Measurements from ENCODE around the gene C5.

Gene C5

GRCh38 chr9:120937596-120937995 is 112.5 kb downstream of the C5 start:
- Histone ChIP-seq H3K4me2 (ENCODE audit: low read depth, low read length, poor library complexity, severe bottlenecking) (no peak overlapping the region), H3K4me3 (ENCODE audit: insufficient read depth, low read length, poor library complexity, severe bottlenecking) (no peak overlapping the region), H3K27ac (ENCODE audit: low read depth, low read length) (no peak overlapping the region), H3K79me2 (ENCODE audit: insufficient read depth, low read length) (no peaks in the 10 kb centered on the region), H3K36me3 (ENCODE audit: low read length) (no peaks in the 10 kb centered on the region), H2AFZ (ENCODE audit: low read depth, low read length, severe bottlenecking) (no peak overlapping the region), H3K9me3 (ENCODE audit: insufficient read depth, low read length) (no peaks in the 10 kb centered on the region), H3K27me3 (ENCODE audit: low read length) (no peaks in the 10 kb centered on the region), H3K9me2 (replicated peaks; ENCODE audit: insufficient read depth, low read length) (no peaks in the 10 kb centered on the region), H3K9ac (ENCODE audit: low read length) (0 out of 2 replicates have a peak overlapping the region, but pooled peaks have one; percentile 48), H3F3A (ENCODE audit: insufficient read depth) (peaks cover 43% of the 10 kb centered on the region), H4K20me1 (ENCODE audit: low read depth, low read length) (no peaks in the 10 kb centered on the region)
- no peak for TF ChIP-seq EZH2phosphoT487 (conservative IDR thresholded peaks at IDR 0.05; ENCODE audit: low read length)

- H3K27ac ChIP-seq (ENCODE audit: low read depth, low read length) = peak overlapping the region; percentile 93
- H4K20me1 ChIP-seq (ENCODE audit: low read depth, low read length) = no peaks in the 10 kb centered on the region
- H3K9me2 ChIP-seq (replicated peaks; ENCODE audit: insufficient read depth, low read length) = no peaks in the 10 kb centered on the region
- peak overlapping the region; percentile 48 for H3K9ac ChIP-seq (ENCODE audit: low read length)
- H3K79me2 ChIP-seq (ENCODE audit: insufficient read depth, low read length) = no peaks in the 10 kb centered on the region
- H2AFZ ChIP-seq (ENCODE audit: low read depth, low read length, severe bottlenecking) = no peak overlapping the region
- TF ChIP-seq CTCF (IDR thresholded peaks at IDR 0.05; ENCODE audit: insufficient read depth, low read length, poor library complexity, severe bottlenecking) = no peak
- TF ChIP-seq EZH2phosphoT487 (conservative IDR thresholded peaks at IDR 0.05; ENCODE audit: low read length) = no peak
- no peak overlapping the region for H3K4me2 ChIP-seq (ENCODE audit: low read depth, low read length, poor library complexity, severe bottlenecking)
- H3K27me3 ChIP-seq (ENCODE audit: low read length) = no peaks in the 10 kb centered on the region
- H3F3A ChIP-seq (ENCODE audit: insufficient read depth) = peaks cover 48% of the 10 kb centered on the region
- no peak overlapping the region for H3K4me3 ChIP-seq (ENCODE audit: insufficient read depth, low read length, poor library complexity, severe bottlenecking)
- no peaks in the 10 kb centered on the region for H3K9me3 ChIP-seq (ENCODE audit: insufficient read depth, low read length)
- H3K36me3 ChIP-seq (ENCODE audit: low read length) = no peaks in the 10 kb centered on the region
Measured at GRCh38 chr9:120937127-120937526, 112.9 kb downstream of the C5 start.

DNA sequence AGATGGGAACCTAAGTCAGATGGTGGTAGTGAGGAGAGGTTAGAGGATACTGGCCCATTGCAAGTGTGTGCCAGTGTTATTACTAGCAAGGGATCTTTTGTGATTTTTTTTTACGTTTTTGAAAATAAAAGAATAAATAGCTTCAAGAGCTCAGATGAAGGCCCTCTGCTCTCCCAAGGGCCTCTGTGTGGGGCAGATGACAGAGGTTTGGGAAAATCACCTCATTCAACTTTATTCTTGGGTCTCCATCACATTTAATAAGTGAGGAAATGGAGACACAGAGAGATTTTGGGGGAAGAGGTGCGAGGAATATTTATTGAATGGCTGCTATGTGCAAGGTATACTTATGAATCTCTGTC is 113.3 kb downstream of the C5 start:
- peak overlapping the region; percentile 56 for H3K4me2 ChIP-seq (ENCODE audit: low read depth, low read length, poor library complexity, severe bottlenecking)
- H3F3A ChIP-seq (ENCODE audit: insufficient read depth) = peaks cover 52% of the 10 kb centered on the region
- no peaks in the 10 kb centered on the region for H4K20me1 ChIP-seq (ENCODE audit: low read depth, low read length)
- H3K27me3 ChIP-seq (ENCODE audit: low read length) = no peaks in the 10 kb centered on the region
- H3K4me3 ChIP-seq (ENCODE audit: insufficient read depth, low read length, poor library complexity, severe bottlenecking) = no peak overlapping the region
- no peaks in the 10 kb centered on the region for H3K79me2 ChIP-seq (ENCODE audit: insufficient read depth, low read length)
- no peak overlapping the region for H2AFZ ChIP-seq (ENCODE audit: low read depth, low read length, severe bottlenecking)
- peak overlapping the region; percentile 93 for H3K27ac ChIP-seq (ENCODE audit: low read depth, low read length)
- H3K9me2 ChIP-seq (replicated peaks; ENCODE audit: insufficient read depth, low read length) = no peaks in the 10 kb centered on the region
- no peaks in the 10 kb centered on the region for H3K36me3 ChIP-seq (ENCODE audit: low read length)
- peak overlapping the region; percentile 48 for H3K9ac ChIP-seq (ENCODE audit: low read length)
- H3K9me3 ChIP-seq (ENCODE audit: insufficient read depth, low read length) = no peaks in the 10 kb centered on the region
- TF ChIP-seq EZH2phosphoT487 (conservative IDR thresholded peaks at IDR 0.05; ENCODE audit: low read length) = no peak

DNA sequence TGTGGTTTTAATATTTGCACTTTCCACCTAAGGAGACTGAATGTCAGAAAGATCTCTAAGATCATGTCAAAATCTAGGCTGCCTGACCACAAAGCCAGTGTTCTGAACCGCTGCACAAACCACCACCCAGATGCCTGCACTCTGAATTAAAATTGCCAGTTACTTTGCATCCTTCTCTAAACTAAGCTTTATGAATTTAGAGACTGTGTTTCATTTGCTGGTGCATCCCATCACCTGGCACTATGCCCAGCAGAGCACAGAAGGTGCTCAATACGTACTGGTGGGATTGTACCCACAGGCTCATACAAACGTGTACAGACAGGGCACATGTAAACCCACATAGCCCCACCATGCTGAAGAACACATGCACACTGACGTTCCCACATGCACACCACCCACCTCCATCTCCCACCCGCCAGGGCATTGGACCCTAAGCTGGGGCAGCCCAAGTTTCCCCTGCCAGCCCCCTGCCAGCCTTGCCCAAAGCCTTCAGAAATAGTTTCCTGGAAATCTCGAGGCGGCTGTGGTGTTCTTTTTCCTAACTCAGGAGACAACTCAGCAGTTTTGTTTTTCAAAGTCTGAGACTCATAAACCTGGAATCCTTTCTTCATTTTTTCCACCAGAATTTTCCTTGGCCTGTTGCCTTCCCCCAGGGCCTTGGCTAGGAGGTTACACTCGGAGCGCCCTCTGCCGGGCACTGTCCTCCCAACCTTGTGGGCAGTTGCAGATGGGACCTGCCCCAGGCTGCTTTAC is 113.9 kb downstream of the C5 start:
- Histone ChIP-seq H3K27ac (ENCODE audit: low read depth, low read length) (peak overlapping the region; percentile 93), H3K36me3 (ENCODE audit: low read length) (no peaks in the 10 kb centered on the region), H3K27me3 (ENCODE audit: low read length) (no peaks in the 10 kb centered on the region), H3K9me3 (ENCODE audit: insufficient read depth, low read length) (no peaks in the 10 kb centered on the region), H3K9me2 (replicated peaks; ENCODE audit: insufficient read depth, low read length) (no peaks in the 10 kb centered on the region), H3K79me2 (ENCODE audit: insufficient read depth, low read length) (no peaks in the 10 kb centered on the region), H3K4me2 (ENCODE audit: low read depth, low read length, poor library complexity, severe bottlenecking) (peak overlapping the region; percentile 56), H3K9ac (ENCODE audit: low read length) (peak overlapping the region; percentile 60), H3F3A (ENCODE audit: insufficient read depth) (peaks cover 57% of the 10 kb centered on the region), H3K4me3 (ENCODE audit: insufficient read depth, low read length, poor library complexity, severe bottlenecking) (no peak overlapping the region), H4K20me1 (ENCODE audit: low read depth, low read length) (no peaks in the 10 kb centered on the region), H2AFZ (ENCODE audit: low read depth, low read length, severe bottlenecking) (no peak overlapping the region)
- TF ChIP-seq EZH2phosphoT487 (conservative IDR thresholded peaks at IDR 0.05; ENCODE audit: low read length) = no peak
- TF ChIP-seq CTCF (IDR thresholded peaks at IDR 0.05; ENCODE audit: insufficient read depth, low read length, poor library complexity, severe bottlenecking) = peak; percentile 99

All from SU-DHL-6 (cell line).